ENCODE data around the gene LKAAEAR1.

Gene LKAAEAR1

DNA sequence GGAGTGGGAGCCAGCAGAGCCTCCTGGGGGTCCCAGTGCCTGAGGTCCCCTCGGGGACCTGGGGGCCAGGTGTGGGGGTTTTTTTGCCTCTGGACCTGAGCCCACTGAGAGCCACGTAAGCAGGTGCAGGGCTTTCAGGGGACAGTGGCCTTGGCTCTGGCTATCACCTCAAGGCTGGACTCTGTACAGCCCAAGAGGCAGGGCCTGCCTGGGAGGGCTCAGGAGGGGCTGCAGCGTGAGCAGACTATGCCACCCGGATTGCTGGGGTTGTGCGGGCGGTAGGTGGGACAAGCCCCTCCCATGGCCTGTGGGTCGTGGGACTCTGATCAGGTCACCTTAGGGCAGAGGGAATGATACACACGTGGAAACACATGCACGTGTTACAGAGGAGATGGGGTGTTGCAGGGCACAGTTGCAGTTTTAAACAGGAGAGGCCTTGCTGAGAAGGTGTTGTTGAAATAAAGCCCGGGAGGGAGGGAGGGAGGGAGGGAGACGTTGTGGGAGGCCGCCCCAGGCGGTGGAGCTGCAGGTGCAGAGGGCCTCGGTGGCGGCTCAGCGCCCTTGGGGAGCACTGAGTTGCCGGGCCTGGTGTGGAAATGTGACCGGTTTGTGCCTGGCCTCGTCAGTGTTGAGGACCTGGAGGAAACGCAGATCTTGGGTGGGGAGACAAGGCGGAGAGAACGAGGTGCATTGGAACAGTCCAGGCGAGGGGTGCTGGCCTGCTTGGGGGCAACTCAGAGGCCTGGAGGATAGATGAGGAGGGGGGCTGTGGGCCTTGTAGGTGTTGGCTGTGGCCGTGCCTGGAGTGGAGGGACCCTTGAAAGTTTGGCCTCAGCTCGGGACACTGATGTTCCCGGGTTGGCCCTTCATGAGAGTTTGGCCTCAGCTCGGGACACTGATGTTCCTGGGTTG lies 18.9 kb downstream of the LKAAEAR1 start:
- DNase-seq, result no peak

DNA sequence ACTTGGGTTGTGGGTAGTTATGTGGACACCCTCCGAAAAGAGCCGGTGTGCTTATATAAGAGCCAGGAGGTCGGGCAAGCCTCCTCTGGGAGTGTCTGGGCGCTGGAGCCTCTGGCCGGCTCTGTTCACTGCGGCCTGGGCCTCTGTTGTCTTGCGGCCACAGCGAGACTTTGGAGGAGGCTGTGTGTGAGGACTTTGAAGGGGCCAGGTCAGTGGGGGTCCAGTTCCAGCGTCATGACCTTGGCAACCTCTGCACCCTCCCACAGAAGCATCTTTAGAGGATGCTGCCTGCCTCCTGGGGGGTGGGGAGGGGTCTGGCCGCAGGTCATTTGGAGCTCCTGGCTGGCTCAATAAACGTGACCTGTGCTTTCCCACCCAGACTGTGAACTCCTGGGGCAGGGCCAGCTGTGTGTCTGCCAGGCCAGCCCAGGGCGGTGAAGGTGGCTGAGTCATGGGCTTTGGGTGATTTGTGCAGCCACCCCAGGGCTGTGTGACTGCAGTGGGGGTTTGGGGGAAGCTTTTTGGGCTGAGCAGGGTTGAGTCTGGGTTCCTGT lies 20.0 kb downstream of the LKAAEAR1 start:
- no peak for DNase-seq

DNA sequence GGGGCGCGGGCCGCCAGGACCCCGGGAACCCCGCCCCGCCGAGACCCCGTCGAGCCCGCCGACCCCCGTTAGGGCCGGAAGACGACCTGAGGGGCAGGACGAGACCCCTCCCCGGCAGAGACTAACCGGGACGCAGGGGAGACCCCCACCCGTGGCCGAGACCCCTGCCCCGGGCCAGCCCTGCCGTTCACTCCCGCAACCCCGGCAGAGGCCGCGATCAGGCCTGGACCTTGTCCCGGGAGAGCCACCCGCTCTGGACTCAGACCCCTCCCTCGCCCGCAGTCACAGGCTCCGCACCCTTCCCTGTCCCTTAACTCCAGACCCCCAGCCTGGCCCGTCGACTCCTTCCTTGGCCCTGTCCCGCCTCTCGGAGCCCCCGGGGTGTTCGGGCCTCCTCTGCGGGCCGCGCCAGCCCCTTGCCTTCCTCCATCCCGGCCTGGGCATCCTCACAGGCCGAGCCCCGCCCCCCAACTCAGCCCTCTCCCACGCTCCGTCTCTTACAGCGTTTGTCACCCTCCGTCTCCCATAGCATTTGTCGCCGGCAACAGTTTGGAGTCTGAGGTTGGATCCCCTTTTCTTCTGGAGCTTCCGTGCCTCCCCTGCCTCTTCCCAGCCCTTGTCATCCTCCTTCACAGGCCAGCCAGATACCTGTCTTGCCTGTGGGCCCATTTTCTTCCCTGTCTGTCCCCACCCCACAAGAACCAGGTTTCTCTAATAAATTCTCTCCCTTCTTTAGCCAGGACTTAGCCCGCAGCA lies 20.6 kb downstream of the LKAAEAR1 start:
- peak in 1 of 2 experiments; percentile 37 for DNase-seq

DNA sequence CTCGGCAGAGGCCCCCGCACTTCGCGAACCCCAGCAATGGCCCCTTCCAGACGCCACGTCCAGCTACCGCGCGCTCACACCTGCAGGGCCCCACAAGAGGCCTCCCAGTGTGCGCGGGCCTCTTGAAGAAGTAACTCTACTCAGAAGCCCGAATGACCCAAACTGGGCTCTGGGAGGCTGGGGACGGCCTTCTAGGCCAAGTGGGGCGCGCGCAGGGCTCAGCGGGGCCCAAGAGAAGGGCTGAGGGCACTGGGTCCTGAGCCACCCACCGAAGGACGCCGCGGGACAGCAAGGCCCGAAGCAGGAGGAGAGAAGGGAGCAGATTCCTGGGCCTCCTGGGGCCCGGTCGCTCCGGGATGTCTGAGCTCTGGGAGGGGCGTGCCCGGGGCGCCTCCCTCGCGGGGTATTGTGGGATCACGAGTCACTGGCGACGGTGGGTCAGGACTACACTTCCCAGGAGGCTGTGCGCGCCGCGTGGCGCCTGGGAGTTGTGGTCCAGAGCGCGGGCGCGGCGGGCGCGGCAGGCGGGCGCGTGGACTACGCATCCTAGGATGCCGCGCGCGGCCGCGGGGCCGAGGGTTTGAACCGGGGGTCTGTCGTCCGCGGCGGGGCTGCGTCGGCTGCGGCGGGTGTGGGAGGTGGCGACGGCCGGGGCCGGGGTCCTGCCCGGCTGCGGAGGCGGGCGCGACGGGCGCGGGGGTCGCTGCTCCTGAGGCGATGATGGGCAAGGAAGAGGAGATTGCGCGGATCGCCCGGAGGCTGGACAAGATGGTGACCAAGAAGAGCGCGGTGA lies 21.4 kb downstream of the LKAAEAR1 start, which contains the start of gene TCEA2:
TCEA2 (plus strand) TSS at position 603 of the 793 bp plus-strand sequence; CDS start at position 718, 115 bp downstream.
- peak; percentile 93 to 95 for DNase-seq

DNA sequence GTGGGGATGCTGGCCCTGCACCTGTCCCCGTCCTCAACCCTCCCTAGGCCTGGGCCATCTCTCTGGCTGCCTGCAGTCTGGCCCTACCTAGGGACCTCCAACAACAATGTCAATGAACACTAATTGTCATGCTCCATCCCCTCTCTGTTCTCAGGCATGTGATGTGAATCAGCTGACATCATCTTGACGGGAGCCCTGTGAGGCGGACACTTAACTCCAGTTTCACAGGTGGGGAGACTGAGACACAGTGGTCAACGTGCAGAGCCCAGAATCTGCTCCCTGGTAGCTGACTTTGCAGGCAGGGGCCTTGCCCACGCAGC lies 22.0 kb downstream of the LKAAEAR1 start:
- no peak for DNase-seq

DNA sequence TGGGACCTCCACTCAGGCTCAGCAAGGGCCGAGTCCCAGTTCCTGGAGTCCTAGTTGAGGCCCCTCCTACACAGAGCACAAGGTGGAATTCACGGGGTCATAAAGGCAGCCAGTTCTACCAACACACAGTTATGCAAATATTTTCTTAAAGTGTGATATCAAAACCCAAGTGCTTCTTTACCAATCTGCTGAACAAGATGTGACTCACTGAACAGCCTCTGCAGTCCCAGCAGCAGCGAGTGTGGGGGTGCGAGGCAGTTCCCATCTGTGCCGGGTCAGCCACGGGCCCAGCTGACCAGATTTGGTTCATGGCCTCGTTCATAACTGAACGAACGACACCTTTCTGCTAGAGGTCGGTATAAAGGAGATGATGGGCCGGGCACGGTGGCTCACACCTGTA lies 25.7 kb downstream of the LKAAEAR1 start:
- no peak for DNase-seq

DNA sequence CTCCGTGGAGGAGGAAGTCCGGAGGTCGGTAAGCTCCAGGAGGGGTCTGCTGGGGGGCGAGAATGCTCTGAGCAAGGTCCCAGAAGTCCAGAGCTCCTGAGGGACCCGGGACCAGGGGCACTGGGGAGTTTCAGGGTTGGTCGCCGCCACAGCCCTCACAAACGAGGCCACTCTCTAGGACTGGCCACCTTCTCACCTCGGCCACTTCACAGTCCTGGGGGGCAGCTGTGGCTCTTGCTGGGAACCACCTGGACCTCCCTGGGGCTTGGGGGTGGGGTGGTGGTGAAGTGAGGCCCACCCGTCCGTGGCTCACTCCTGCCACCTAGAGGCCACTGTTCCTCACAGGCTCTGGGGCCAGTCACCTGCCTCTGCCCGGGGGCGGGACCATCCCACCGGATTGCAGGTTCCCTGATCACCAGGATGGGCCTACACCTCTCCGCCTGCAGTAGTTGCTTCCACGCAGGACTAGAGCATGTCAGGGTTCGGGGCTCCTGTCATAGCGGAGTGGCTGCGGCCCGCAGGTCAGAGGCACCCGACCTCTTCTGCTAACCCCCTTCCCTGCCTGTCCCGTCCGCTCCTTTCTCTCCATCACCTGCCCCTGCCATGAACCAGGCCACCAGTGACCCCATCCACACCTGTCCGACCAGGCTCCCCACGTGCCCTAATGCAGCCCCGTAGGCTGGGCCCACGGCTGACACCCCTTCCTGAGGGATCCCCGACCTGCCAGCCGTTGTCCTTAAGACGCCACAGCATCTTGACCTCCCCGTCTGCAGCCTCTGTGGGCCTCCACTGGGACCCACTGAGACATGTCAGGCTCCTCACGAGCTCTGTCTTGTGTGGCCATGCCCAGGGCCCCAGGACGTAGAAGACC lies 26.3 kb downstream of the LKAAEAR1 start:
- DNase-seq, result peak; percentile 70 to 82

DNA sequence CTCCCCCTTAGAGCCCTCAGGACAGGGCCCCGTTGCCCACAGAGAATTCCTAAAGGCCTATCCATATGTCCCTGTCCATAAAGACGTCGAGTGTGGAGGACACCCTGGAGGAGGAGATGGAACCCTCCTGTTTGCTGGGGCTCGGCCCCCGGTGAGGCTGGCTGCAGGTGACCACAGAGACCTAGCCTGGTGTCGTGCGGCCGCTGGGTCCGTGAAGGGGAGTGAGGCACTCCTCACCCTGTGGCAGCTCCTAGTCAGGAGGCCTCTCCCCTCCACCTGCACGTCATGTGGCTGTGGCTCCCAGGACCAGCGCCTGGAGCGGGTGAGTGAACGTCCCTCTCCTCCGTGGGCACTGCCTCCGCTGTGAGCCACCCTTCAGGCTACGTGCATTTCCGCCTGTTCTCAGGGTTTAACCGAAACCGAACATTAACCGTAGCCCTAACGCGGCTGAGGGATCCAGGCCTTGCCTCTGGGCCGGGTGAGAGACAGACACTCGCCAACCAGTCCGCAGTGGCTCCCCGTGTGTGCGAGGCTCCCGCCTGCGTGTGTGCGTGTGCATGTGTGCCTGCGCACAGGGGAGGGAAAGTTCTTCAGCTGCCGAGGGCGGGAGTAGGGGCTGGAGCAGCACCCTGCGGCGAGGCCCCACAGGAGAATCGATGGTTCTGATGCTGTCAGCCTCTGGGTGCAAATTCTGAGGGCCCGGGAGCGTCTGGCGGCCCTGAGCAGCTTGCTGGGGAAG lies 27.1 kb downstream of the LKAAEAR1 start:
- no peak for DNase-seq

DNA sequence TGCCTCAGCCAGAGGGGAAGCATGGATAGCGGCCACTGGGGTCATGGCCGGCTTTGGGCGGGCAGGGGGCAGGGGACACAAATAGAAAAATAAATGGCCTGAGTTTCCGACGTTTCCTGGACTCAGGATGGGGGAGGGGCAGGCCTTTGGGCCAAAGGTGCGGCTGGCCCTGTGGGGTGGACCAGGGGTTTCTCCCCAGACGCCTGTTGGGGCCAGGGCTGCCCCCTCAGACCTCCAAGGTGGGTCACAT lies 27.6 kb downstream of the LKAAEAR1 start:
- no peak for DNase-seq

DNA sequence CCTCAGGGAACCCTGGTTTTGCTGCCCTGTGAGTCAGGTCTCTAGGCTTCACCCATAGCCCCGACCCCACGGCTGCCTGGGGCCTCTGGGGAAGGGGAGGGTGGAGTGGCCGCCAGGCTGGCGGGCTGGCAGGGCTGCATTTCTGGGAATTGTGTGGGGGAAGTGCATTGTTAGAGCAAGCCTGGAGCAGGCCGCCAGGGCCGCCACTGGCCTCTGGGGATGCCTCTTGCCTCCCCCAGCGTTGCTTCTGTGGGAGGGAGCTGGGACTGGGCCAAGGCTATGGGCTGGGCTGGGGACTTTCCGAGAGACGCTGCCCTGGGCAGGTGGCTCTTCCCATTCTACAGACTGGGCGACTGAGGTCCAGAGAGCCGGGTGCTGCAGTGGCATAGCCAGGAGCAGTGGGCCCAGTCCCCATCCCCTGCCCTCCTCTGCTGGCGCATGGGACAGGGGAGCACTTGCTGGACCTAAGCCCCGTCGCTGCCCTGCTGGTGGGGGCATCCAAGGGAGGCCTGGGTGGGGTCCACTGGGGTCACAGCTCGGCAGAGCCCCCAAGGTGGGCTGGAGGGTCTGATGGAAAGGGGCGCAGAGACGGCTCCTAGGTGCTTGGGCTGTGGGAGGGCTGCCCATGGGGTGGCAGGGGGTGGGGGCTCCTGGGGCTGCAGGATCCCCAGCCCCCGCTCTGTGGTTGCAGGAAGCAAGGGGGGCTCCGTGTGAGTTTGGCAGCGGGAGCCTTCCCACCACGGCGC lies 28.1 kb downstream of the LKAAEAR1 start:
- no peak for DNase-seq

DNA sequence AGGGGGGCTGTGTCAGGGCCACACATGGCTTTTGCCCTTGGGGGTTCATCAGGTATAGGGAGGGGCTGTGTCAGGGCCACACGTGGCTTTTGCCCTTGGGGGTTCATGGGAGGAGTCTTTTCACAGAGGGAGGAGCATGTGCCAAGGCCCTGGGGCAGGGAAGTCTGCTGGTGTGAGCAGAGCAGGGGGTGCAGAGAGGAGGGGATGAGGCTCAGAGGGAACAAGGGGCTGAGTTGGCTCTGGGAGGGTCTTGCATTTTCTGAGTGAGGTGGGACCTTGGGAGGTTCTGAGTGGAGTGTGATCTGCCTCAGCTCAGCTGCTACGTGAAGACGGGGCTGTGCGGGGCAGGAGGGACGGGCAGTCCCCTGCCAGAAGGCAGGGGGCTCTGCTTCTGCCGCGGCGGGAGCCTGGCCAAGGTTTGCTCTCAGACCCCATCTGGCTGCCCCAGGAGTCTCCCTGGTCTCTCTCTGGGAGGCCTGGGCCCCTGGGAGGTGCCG lies 28.8 kb downstream of the LKAAEAR1 start:
- no peak for DNase-seq

DNA sequence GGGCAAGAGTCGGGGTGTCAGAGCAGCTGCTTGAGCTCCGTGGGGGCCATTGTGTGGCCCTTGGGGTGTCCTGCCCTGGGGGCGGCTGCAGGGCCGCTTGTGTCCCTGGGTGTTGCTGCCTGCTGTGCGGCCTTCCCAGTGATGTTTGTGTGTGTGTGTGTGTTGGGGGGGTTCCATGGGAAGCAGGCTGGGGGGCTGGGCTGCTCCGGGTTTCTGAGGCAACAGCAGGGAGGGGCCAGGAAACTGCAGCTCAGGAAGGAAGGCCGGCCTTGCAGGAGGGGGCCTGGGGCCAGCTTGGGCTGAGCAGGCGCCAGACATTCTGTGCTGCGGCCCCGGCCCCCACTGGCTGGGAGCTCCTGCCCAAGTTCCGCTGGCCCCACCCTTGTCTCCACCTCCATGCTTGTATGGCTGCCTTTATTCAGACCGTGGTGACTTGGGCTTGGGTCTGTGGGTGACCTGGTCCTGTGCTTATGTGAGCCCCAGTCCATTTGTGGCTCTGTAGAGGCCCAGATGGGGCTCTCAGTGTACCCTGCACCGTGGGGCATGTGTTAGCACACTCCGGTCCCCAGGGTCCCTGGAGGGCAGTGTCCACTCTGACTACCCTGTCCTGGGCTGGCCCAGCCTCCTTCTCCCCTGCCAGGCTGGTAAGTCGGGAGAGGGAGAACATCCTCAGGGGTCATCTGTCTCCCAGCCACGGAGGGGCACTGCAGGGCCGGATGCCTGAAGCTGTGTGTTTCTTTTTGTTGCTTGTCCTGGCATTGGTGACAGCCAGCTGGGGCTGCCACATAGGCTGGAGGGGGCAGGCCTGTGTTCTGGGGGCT lies 30.1 kb downstream of the LKAAEAR1 start:
- no peak for DNase-seq

DNA sequence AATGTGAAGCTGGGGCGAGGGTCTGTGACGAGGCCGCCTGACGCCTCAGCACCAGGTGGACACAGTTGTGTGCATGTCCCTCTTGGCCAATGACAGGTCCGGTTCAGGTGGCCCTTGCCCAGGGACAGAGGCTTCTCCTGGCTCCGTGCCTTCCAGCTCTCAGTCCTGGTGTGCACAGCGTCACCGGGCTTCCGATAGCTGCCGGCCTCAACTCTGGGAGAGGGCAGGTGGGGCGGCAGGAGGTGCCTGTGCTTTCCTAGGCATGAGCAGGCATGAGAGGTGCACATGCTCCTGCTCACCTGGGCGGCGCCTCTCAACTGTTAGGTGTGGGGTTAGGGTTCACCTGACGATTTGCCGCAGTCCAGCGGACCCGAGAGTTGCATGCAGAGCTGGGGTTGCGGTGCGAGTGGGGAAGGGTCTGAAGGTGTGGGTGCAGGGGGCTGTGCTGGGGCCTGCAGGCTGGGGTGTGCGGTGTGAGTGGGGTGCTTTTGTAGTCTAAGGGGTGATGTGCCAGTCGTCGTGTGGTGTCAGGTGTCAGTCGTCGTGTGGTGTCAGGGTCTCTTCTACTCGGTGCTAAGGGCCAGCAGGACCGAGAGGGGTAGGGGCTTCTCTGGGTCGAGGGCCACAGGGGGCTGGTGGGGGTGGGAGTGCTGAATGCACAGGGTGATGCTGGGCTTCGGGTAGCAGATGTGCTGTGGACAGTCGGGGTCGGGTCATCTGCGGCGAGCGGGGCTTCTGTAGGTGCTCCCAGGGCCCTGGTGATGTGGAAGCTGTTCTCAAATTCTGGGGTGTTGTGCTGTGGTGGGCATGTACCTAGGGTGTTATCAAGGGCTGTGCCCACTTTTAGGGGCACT lies 31.0 kb downstream of the LKAAEAR1 start:
- DNase-seq, result no peak

DNA sequence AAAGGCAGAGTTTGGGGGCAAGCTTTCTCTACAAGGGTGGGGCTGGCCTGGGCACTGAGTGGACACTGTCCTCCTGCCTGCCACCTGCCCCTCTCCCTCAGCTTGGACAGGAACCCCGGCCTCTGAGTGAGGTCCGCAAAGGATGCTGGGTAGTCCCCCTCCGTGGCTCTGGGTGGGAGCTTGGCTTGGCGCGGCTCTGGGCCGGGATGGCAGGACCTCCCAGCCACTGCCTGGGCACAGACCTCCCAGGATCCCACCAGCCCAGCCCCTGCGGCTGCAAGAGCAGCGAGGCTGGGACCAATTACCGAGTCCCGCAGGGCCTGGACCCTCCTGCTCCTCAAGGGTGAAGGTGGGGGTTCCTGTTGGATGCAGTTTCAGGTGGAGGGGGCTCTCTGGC lies 31.9 kb downstream of the LKAAEAR1 start:
- DNase-seq, result no peak

DNA sequence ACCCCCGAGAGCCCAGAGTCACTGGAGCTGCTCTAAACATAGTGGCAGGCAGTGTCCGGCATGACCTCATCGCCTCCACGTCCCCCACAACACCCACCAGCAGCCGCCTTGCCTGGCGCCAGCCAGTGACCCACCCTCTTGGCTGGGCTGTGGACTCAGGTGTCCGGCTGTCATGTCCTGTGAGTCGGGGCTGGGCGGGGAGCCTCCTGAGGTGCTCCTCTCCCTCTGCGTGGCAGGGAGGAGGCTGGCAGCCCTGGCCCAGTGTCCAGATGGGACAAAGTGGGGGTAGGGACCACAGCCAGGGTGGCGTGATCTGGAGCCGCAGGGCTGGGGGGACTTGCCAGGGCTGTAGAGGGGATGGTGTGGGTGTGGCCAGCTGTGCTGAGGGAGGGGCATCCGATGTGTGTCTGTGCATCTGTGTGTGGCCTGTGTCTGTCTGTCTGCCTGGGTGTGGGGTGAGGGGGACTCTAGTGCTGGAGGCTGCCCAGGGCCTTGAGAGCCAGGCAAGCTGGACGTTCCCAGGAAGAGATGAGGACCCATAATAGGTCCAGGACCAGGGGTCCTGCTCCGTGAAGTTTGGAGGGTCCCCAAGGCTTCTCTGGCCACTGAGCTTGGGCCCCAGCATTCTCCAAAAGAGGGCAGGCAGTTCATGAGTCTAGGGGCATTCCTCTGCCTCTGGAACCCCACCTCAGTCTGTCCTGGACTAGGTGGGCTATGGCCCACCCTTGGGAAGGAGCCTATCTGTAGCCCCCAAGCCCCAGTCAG lies 32.5 kb downstream of the LKAAEAR1 start:
- no peak for DNase-seq

DNA sequence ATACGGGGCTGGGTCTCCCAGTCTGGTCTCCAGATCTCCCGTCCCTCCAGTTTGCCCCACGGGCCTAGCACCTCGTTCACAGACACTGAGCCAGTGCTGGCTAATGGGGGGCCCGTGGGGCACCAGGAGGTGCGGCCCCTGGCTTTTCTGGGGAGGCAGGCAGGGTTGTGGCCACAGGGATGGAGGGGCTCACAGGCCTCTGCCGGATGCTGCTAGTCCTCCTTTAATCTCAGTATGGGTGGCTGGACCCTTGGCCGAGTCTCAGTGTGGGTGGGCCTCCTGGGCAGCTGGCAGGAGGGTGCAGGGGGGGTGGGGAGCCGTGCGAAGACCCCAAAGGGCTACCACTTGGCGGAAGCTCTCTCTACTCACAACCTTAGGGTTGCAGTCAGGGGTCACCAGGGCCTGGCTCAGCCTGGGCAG lies 33.2 kb downstream of the LKAAEAR1 start:
- no peak for DNase-seq

DNA sequence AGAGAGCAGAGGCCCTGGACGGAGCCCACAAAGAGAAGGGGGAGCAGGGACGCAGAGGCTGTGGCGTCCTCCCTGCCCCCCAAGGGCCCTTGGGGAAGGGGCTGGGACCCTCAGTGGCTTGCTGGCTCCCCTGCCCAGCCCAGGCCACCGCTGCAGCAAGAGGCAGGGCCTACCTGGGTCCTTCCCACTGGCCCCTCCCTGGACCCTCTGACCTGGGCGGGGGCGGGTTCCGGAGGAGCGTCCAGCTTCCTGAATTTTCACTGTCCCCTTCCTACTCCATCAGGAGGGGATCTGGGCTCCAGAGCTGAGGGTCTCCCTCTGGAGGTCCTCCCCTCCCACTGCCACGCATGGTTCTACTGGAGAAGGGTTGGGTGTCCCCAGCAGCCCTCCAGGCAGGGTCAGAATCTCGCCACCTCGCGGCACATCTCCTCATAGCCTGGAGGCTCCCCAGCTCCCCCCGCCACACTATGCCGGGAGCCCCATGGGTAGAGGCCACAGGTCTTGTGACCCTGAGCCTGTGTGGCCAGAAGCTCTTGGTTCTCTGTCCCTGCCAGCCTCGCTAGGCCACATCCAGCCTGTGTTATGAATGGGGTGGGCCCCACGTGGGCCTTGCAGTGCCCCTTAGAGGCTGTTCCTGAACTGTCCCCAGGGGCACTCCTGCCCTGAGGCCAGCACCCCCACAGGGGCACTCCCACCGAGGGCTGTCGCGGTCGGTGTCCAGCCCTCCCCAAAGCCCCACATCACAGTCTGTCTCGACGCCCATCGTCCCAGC lies 33.8 kb downstream of the LKAAEAR1 start:
- no peak for DNase-seq

All from stimulated activated CD4-positive, alpha-beta T cell treated with anti-CD3 and anti-CD28 coated beads, Interleukin-4, amount 100 ng/mL, for 4 hours (primary cell).